GM23338 (cell line): Measurements from ENCODE around the gene ATP4B. TPM values are rescaled to one million over a fixed set of nuclear protein-coding genes. Genes with fewer than 3 reads are reported as not detected.

ENCODE experiments used
- ATAC-seq: fragments of 200-7000 bp; cut with Tn5 transposase; 3 replicates; pipeline ENCODE4 v1.9.1; 2020
- DNase-seq: peaks from one replicate; pipeline ENCODE4 v3.0.0-alpha.2; 2015; ENCODE audit warnings: low spot score
- H2AFZ ChIP-seq: fragments of 200-600 bp; sonication (generic); 2 replicates; pipeline ENCODE4 v1.8.0; 2016; ENCODE audit warnings: antibody characterized with exemption, mild to moderate bottlenecking, moderate library complexity
- H3F3A ChIP-seq: fragments of 200-600 bp; sonication (generic); replicated peaks from 2 replicates; pipeline ENCODE4 v1.8.0; 2017; ENCODE audit warnings: antibody characterized with exemption, mixed run types, low read depth
- H3K27ac ChIP-seq: fragments of 200-600 bp; sonication (generic); 2 replicates; pipeline ENCODE4 v1.6.1; 2016; ENCODE audit warnings: low read depth
- H3K27me3 ChIP-seq: fragments of 200-600 bp; sonication (generic); 2 replicates; pipeline ENCODE4 v1.8.0; 2016; ENCODE audit warnings: mild to moderate bottlenecking, mixed run types, moderate library complexity; ENCODE audit not compliant: insufficient read depth
- H3K36me3 ChIP-seq: fragments of 200-600 bp; sonication (generic); 2 replicates; pipeline ENCODE4 v1.8.0; 2016; ENCODE audit warnings: mild to moderate bottlenecking; ENCODE audit not compliant: insufficient read depth
- H3K4me1 ChIP-seq: fragments of 200-600 bp; sonication (generic); 2 replicates; pipeline ENCODE4 v1.8.0; 2016; ENCODE audit warnings: mild to moderate bottlenecking, moderate library complexity; ENCODE audit not compliant: insufficient read depth
- H3K4me2 ChIP-seq: fragments of 200-600 bp; sonication (generic); 2 replicates; pipeline ENCODE4 v1.7.1; 2017; ENCODE audit warnings: mixed run types
- H3K4me3 ChIP-seq: fragments of 200-600 bp; sonication (generic); 2 replicates; pipeline ENCODE4 v1.6.1; 2016; ENCODE audit warnings: mixed run types
- H3K79me2 ChIP-seq: fragments of 200-600 bp; sonication (generic); replicated peaks from 2 replicates; pipeline ENCODE4 v1.8.0; 2017; ENCODE audit warnings: mild to moderate bottlenecking; ENCODE audit not compliant: insufficient read depth
- H3K9me2 ChIP-seq: fragments of 200-600 bp; sonication (generic); 2 replicates; pipeline ENCODE4 v1.8.0; 2017; ENCODE audit not compliant: insufficient read depth
- H4K20me1 ChIP-seq: fragments of 200-600 bp; sonication (generic); replicated peaks from 2 replicates; pipeline ENCODE4 v1.8.0; 2017; ENCODE audit warnings: mild to moderate bottlenecking; ENCODE audit not compliant: insufficient read depth
- H3K27ac Mint-ChIP-seq: 2 replicates; pipeline ENCODE4 v1.8.0; 2020; ENCODE audit warnings: inconsistent platforms, mild to moderate bottlenecking, moderate library complexity, mixed read lengths
- H3K27me3 Mint-ChIP-seq: 3 replicates; pipeline ENCODE4 v1.8.0; 2022; ENCODE audit warnings: low read depth, mild to moderate bottlenecking, moderate library complexity, mixed read lengths, inconsistent platforms; ENCODE audit not compliant: insufficient read depth, poor library complexity
- H3K36me3 Mint-ChIP-seq: 3 replicates; pipeline ENCODE4 v1.8.0; 2021; ENCODE audit warnings: low read depth, mild to moderate bottlenecking, inconsistent platforms, moderate library complexity, mixed read lengths
- H3K4me1 Mint-ChIP-seq: 3 replicates; pipeline ENCODE4 v1.8.0; 2020; ENCODE audit warnings: mild to moderate bottlenecking, inconsistent platforms, mixed read lengths
- H3K4me3 Mint-ChIP-seq: 3 replicates; pipeline ENCODE4 v1.8.0; 2021; ENCODE audit warnings: moderate library complexity, mild to moderate bottlenecking, inconsistent platforms, mixed read lengths
- H3K9me3 Mint-ChIP-seq: 3 replicates; pipeline ENCODE4 v1.8.0; 2020; ENCODE audit warnings: moderate library complexity, mild to moderate bottlenecking, inconsistent platforms, mixed read lengths
- CREB1 ChIP-seq: fragments of 250-450 bp; sonication (Bioruptor Pico); IDR thresholded peaks from 2 replicates; pipeline ENCODE4 v1.5.0; 2020; ENCODE audit warnings: low read depth, mild to moderate bottlenecking, moderate library complexity
- JUNB ChIP-seq: IDR thresholded peaks from one replicate; pipeline ENCODE4 v1.6.1; 2016; ENCODE audit warnings: antibody characterized with exemption; ENCODE audit not compliant: unreplicated experiment
- ZNF114 ChIP-seq: fragments of 250-450 bp; sonication (Bioruptor Pico); IDR thresholded peaks from 2 replicates; pipeline ENCODE4 v1.5.0; 2020; ENCODE audit warnings: mild to moderate bottlenecking, moderate library complexity
- polyA plus RNA-seq: library from polyadenylated mRNA; unstranded; fragments of >200 nt; fragmentation: Nextera tagmentation; extraction: Ambion mirVana; gene quantifications from 2 replicates; pipeline ENCODE4 v1.2.1, GENCODE V29; 2016
- total RNA-seq: library from RNA; depleted of rRNA; stranded (reverse); fragments of >200 nt; shearing (Covaris generic); gene quantifications from 2 replicates; pipeline ENCODE4 v1.2.3, GENCODE V29; 2014
- TF ChIP-seq, protein P1 (sequence below): IDR thresholded peaks from one replicate; pipeline ENCODE4 v1.6.1; 2018; ENCODE audit warnings: antibody characterized with exemption; ENCODE audit not compliant: unreplicated experiment
- TF ChIP-seq, protein P2 (sequence below): fragments of 250-450 bp; sonication (Bioruptor Pico); IDR thresholded peaks from 2 replicates; pipeline ENCODE4 v1.5.0; 2020; ENCODE audit warnings: mild to moderate bottlenecking, moderate library complexity

Gene ATP4B
- total and polyA plus RNA-seq, 2 experiments from 2014 or later, result not detected

DNA sequence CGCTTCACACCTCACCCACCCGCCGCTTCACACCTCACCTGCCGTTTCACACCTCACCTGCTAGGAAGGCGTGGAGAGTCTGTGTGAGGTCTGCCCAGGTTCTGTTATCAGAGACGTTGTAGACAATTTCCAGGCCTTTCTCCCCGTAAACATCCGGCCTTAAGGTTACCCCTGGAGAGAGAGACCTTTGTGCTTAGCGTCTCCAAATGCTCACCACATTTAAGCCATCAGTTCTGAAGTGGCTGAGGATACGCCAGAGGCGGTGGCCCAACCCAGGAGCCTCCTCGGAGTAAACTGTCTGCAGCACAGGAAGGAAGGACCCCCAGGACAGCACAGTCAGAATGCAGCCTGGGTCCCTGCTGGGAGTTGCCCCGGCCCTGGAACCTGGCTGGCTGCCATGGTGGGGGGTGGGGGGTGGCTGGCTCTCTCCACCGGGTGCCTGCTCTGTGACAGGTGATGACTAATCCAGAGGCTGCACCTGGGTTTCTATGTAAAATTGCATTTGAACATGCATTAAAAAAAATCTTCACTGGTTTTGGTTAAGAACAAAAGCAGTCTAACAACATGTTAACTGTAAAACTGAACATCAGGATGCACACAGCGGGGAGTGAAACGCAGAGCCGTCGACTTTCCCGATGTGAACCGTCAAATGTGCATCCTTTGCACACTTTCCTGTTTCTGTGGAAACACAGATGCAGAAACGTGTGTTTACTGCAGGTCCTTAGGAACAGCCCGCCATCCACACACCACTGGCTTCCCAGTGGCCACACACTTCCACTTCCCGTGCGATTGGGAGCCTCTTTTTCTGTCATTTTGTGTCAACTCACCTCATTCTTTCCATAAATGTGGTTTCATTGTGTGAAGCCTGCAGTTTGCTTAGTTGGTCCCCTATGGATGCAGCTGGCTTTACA, 4.5 kb downstream of the ATP4B start:
- H3K36me3 Mint-ChIP-seq, result no peaks in the 10 kb centered on the region
- DNase-seq, result no peak

More for the DNA sequence above, 4.5 kb downstream of the ATP4B start:
- H3K9me3 Mint-ChIP-seq, result no peaks in the 10 kb centered on the region
- no peaks in the 10 kb centered on the region for H3K4me1 ChIP-seq
- TF ChIP-seq, protein P1, sequence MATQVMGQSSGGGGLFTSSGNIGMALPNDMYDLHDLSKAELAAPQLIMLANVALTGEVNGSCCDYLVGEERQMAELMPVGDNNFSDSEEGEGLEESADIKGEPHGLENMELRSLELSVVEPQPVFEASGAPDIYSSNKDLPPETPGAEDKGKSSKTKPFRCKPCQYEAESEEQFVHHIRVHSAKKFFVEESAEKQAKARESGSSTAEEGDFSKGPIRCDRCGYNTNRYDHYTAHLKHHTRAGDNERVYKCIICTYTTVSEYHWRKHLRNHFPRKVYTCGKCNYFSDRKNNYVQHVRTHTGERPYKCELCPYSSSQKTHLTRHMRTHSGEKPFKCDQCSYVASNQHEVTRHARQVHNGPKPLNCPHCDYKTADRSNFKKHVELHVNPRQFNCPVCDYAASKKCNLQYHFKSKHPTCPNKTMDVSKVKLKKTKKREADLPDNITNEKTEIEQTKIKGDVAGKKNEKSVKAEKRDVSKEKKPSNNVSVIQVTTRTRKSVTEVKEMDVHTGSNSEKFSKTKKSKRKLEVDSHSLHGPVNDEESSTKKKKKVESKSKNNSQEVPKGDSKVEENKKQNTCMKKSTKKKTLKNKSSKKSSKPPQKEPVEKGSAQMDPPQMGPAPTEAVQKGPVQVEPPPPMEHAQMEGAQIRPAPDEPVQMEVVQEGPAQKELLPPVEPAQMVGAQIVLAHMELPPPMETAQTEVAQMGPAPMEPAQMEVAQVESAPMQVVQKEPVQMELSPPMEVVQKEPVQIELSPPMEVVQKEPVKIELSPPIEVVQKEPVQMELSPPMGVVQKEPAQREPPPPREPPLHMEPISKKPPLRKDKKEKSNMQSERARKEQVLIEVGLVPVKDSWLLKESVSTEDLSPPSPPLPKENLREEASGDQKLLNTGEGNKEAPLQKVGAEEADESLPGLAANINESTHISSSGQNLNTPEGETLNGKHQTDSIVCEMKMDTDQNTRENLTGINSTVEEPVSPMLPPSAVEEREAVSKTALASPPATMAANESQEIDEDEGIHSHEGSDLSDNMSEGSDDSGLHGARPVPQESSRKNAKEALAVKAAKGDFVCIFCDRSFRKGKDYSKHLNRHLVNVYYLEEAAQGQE, result no peak
- TF ChIP-seq CREB1 (CRISPR knock-in tag), result no peak
- TF ChIP-seq ZNF114 (CRISPR knock-in tag), result no peak
- TF ChIP-seq, protein P2, sequence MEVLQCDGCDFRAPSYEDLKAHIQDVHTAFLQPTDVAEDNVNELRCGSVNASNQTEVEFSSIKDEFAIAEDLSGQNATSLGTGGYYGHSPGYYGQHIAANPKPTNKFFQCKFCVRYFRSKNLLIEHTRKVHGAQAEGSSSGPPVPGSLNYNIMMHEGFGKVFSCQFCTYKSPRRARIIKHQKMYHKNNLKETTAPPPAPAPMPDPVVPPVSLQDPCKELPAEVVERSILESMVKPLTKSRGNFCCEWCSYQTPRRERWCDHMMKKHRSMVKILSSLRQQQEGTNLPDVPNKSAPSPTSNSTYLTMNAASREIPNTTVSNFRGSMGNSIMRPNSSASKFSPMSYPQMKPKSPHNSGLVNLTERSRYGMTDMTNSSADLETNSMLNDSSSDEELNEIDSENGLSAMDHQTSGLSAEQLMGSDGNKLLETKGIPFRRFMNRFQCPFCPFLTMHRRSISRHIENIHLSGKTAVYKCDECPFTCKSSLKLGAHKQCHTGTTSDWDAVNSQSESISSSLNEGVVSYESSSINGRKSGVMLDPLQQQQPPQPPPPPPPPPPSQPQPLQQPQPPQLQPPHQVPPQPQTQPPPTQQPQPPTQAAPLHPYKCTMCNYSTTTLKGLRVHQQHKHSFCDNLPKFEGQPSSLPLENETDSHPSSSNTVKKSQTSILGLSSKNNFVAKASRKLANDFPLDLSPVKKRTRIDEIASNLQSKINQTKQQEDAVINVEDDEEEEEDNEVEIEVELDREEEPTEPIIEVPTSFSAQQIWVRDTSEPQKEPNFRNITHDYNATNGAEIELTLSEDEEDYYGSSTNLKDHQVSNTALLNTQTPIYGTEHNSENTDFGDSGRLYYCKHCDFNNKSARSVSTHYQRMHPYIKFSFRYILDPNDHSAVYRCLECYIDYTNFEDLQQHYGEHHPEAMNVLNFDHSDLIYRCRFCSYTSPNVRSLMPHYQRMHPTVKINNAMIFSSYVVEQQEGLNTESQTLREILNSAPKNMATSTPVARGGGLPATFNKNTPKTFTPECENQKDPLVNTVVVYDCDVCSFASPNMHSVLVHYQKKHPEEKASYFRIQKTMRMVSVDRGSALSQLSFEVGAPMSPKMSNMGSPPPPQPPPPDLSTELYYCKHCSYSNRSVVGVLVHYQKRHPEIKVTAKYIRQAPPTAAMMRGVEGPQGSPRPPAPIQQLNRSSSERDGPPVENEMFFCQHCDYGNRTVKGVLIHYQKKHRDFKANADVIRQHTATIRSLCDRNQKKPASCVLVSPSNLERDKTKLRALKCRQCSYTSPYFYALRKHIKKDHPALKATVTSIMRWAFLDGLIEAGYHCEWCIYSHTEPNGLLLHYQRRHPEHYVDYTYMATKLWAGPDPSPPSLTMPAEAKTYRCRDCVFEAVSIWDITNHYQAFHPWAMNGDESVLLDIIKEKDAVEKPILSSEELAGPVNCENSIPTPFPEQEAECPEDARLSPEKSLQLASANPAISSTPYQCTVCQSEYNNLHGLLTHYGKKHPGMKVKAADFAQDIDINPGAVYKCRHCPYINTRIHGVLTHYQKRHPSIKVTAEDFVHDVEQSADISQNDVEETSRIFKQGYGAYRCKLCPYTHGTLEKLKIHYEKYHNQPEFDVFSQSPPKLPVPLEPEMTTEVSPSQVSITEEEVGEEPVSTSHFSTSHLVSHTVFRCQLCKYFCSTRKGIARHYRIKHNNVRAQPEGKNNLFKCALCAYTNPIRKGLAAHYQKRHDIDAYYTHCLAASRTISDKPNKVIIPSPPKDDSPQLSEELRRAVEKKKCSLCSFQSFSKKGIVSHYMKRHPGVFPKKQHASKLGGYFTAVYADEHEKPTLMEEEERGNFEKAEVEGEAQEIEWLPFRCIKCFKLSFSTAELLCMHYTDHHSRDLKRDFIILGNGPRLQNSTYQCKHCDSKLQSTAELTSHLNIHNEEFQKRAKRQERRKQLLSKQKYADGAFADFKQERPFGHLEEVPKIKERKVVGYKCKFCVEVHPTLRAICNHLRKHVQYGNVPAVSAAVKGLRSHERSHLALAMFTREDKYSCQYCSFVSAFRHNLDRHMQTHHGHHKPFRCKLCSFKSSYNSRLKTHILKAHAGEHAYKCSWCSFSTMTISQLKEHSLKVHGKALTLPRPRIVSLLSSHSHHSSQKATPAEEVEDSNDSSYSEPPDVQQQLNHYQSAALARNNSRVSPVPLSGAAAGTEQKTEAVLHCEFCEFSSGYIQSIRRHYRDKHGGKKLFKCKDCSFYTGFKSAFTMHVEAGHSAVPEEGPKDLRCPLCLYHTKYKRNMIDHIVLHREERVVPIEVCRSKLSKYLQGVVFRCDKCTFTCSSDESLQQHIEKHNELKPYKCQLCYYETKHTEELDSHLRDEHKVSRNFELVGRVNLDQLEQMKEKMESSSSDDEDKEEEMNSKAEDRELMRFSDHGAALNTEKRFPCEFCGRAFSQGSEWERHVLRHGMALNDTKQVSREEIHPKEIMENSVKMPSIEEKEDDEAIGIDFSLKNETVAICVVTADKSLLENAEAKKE, result no peak
- TF ChIP-seq JUNB, result no peak
- H3K9me2 ChIP-seq, result no peaks in the 10 kb centered on the region
- H3K27ac ChIP-seq, result no peak overlapping the region
- no peaks in the 10 kb centered on the region for H3F3A ChIP-seq
- ATAC-seq, result no peak
- no peak overlapping the region; the same call in 1 of the 2 replicates for H3K27ac Mint-ChIP-seq
- H3K4me1 Mint-ChIP-seq, result peaks cover 16% of the 10 kb centered on the region
- H2AFZ ChIP-seq, result no peak overlapping the region
- no peaks in the 10 kb centered on the region for H3K27me3 ChIP-seq
- no peaks in the 10 kb centered on the region for H3K36me3 ChIP-seq
- H3K4me3 Mint-ChIP-seq, result no peak overlapping the region
- H3K4me3 ChIP-seq, result no peak overlapping the region
- no peaks in the 10 kb centered on the region for H3K79me2 ChIP-seq
- H4K20me1 ChIP-seq, result no peaks in the 10 kb centered on the region
- H3K27me3 Mint-ChIP-seq, result peaks cover 11% of the 10 kb centered on the region
- H3K4me2 ChIP-seq, result no peak overlapping the region
